ENCODE data around the gene DAPK2.

- TF ChIP-seq POLR2A (IDR thresholded peaks at IDR 0.05; ENCODE audit: low read depth, low read length): no peak
- no peak for TF ChIP-seq CTCF (conservative IDR thresholded peaks at IDR 0.05; ENCODE audit: low read depth, low read length)
- TF ChIP-seq, protein P1, sequence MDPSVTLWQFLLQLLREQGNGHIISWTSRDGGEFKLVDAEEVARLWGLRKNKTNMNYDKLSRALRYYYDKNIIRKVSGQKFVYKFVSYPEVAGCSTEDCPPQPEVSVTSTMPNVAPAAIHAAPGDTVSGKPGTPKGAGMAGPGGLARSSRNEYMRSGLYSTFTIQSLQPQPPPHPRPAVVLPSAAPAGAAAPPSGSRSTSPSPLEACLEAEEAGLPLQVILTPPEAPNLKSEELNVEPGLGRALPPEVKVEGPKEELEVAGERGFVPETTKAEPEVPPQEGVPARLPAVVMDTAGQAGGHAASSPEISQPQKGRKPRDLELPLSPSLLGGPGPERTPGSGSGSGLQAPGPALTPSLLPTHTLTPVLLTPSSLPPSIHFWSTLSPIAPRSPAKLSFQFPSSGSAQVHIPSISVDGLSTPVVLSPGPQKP (IDR thresholded peaks at IDR 0.05; ENCODE audit: borderline replicate concordance, low read depth, low read length): no peak
- no peak for TF ChIP-seq SMC3 (IDR thresholded peaks at IDR 0.05; ENCODE audit: low read depth, low read length)
- TF ChIP-seq CEBPB (IDR thresholded peaks at IDR 0.05; ENCODE audit: low read depth, low read length): no peak
- TF ChIP-seq MXI1 (IDR thresholded peaks at IDR 0.05; ENCODE audit: borderline replicate concordance, low read depth, low read length): no peak
- no peak for TF ChIP-seq RFX5 (IDR thresholded peaks at IDR 0.05; ENCODE audit: low read depth, low read length)
These were observed 48.4 kb downstream of the DAPK2 start for GRCh38 chr15:63997715-63998442.
